Measurements from ENCODE around the gene CERS3. TPM values are rescaled to one million over a fixed set of nuclear protein-coding genes. Genes with fewer than 3 reads are reported as not detected.

Gene CERS3
- total and polyA plus RNA-seq, 9 donors = 0.02 to 0.48 (median 0.15) TPM; not detected in 4

GRCh38 chr15:100385300-100386050 lies 143.3 kb downstream of the CERS3 start:
- WGBS, 3 donors = 89 to 94% (median 89%) methylated on average over 3 of the region's 3 CpGs
- H3K4me1 ChIP-seq (ENCODE audit: insufficient read depth) = no peaks in the 10 kb centered on the region
- no peak for DNase-seq
- H3K9me3 ChIP-seq = peaks cover 0 to 8% of the 10 kb centered on the region in 2 donors
- no peak overlapping the region for H3K27ac ChIP-seq
- H3K27me3 ChIP-seq = no peaks in the 10 kb centered on the region
- H3K4me3 ChIP-seq = no peak overlapping the region
- TF ChIP-seq POLR2A (IDR thresholded peaks at IDR 0.05) = no peak
- no peak for TF ChIP-seq EP300 (IDR thresholded peaks at IDR 0.05)
- no peak for TF ChIP-seq CTCF (IDR thresholded peaks at IDR 0.05)
- no peaks in the 10 kb centered on the region for H3K36me3 ChIP-seq
- intact Hi-C loops (cut with DNase I) = no loop called here

- peak in 1 of 5 donors; percentile 16 for DNase-seq
- H3K4me1 ChIP-seq (ENCODE audit: insufficient read depth) = no peaks in the 10 kb centered on the region
- intact Hi-C loops (cut with DNase I) = no loop called here
- H3K4me3 ChIP-seq = no peak overlapping the region
- H3K9me3 ChIP-seq = peaks cover 0 to 8% of the 10 kb centered on the region in 2 donors
- no peaks in the 10 kb centered on the region for H3K27me3 ChIP-seq
- TF ChIP-seq CTCF (IDR thresholded peaks at IDR 0.05) (no peak), EP300 (IDR thresholded peaks at IDR 0.05) (no peak)
- WGBS, 3 donors = 78 to 87% (median 80%) methylated on average over 10 of the region's 10 CpGs
- H3K27ac ChIP-seq = no peak overlapping the region
- H3K36me3 ChIP-seq = no peaks in the 10 kb centered on the region
These were observed 144.7 kb downstream of the CERS3 start for GRCh38 chr15:100384108-100384410.

- Histone ChIP-seq H3K4me1 (ENCODE audit: insufficient read depth) (no peaks in the 10 kb centered on the region), H3K27ac (no peak overlapping the region), H3K4me3 (no peak overlapping the region), H3K9me3 (peaks cover 0 to 8% of the 10 kb centered on the region in 2 donors), H3K27me3 (no peaks in the 10 kb centered on the region), H3K36me3 (no peaks in the 10 kb centered on the region)
- DNase-seq = peak in 4 of 5 donors; percentile 17 to 46 (median 30)
- WGBS, 3 donors = 34 to 41% (median 35%) methylated on average over 3 of the region's 3 CpGs
- TF ChIP-seq CTCF (IDR thresholded peaks at IDR 0.05) = peak in 2 of 3 donors; percentile 41 to 42
- TF ChIP-seq POLR2A (IDR thresholded peaks at IDR 0.05) = no peak
- intact Hi-C loops (cut with DNase I) = no loop called here
These were observed 145.2 kb downstream of the CERS3 start for GRCh38 chr15:100383302-100384107.

GRCh38 chr15:100373942-100374341 lies 154.8 kb downstream of the CERS3 start:
- Histone ChIP-seq H3K27me3 (no peaks in the 10 kb centered on the region), H3K27ac (no peak overlapping the region), H3K36me3 (no peaks in the 10 kb centered on the region), H3K4me1 (ENCODE audit: insufficient read depth) (no peaks in the 10 kb centered on the region), H3K9me3 (peaks cover 0 to 5% of the 10 kb centered on the region in 2 donors), H3K4me3 (peak overlapping the region; percentile 52)
- intact Hi-C loops (cut with DNase I) = no loop called here
- TF ChIP-seq CTCF (IDR thresholded peaks at IDR 0.05) (no peak), EP300 (IDR thresholded peaks at IDR 0.05) (no peak), POLR2A (IDR thresholded peaks at IDR 0.05) (no peak)
- 17 to 20% (median 18%) methylated on average over 8 of the region's 8 CpGs for WGBS, 3 donors
- DNase-seq = no peak
